Activated CD4-positive, alpha-beta memory T cell treated with anti-CD3 and anti-CD28 coated beads, Interleukin-2, amount 10 ng/mL, durations not matched to agents 7 days and 5 days (primary cell): ENCODE measurements around the gene VPS52. TPM values are rescaled to one million over a fixed set of nuclear protein-coding genes. Genes with fewer than 3 reads are reported as not detected.

Experiments used
- CTCF ChIA-PET: fragments of 350-600 bp; sonication (Branson Sonifier 250); formaldehyde crosslinking; loops from one replicate; lab custom pipeline; 2021; ENCODE audit warnings: antibody characterized with exemption, inconsistent platforms; lab: Charles Lee
- POLR2A ChIA-PET: fragments of 350-600 bp; sonication (Branson Sonifier 250); formaldehyde crosslinking; loops from one replicate; lab custom pipeline; 2021; ENCODE audit warnings: antibody characterized with exemption; lab: Charles Lee
- DNase-seq: peaks from one replicate; pipeline ENCODE4 v3.0.0-alpha.2; 2020
- H3K27ac Mint-ChIP-seq: one replicate; pipeline ENCODE4 v1.8.0; 2021; ENCODE audit warnings: mild to moderate bottlenecking, mixed read lengths
- H3K27me3 Mint-ChIP-seq: one replicate; pipeline ENCODE4 v1.8.0; 2021; ENCODE audit warnings: mixed read lengths
- H3K36me3 Mint-ChIP-seq: one replicate; pipeline ENCODE4 v1.8.0; 2021; ENCODE audit warnings: low read depth, mixed read lengths
- H3K4me1 Mint-ChIP-seq: one replicate; pipeline ENCODE4 v1.8.0; 2021; ENCODE audit warnings: mixed read lengths
- H3K4me3 Mint-ChIP-seq: one replicate; pipeline ENCODE4 v1.8.0; 2021; ENCODE audit warnings: mild to moderate bottlenecking, mixed read lengths
- H3K9me3 Mint-ChIP-seq: one replicate; pipeline ENCODE4 v1.8.0; 2021; ENCODE audit warnings: mixed read lengths
- total RNA-seq, 2 experiments: library from RNA; stranded (reverse); gene quantifications; one replicate each; pipeline ENCODE4 v1.2.3, GENCODE V29; 2021

Gene VPS52
- total RNA-seq, 2 experiments from 2014 or later: 53.1 to 59.7 TPM

- no peaks in the 10 kb centered on the region for H3K9me3 Mint-ChIP-seq
- POLR2A ChIA-PET: interaction anchor here (1.0 to 1.3 kb wide), 2 partner anchors 16 to 46 kb away, joined by 3 to 4 read pairs; partner anchors contain the start of genes RING1 and VPS52
- H3K27me3 Mint-ChIP-seq: no peaks in the 10 kb centered on the region
- no peak overlapping the region for H3K4me3 Mint-ChIP-seq
- H3K4me1 Mint-ChIP-seq: peaks cover 31% of the 10 kb centered on the region
- CTCF ChIA-PET: interaction anchor here (0.5 kb wide), 1 partner anchor 520 kb away, joined by 4 read pairs; no protein-coding TSS in a partner anchor
- no peak for DNase-seq
- H3K27ac Mint-ChIP-seq: no peak overlapping the region
- H3K36me3 Mint-ChIP-seq: peaks cover 47% of the 10 kb centered on the region
These were observed 17.1 kb downstream of the VPS52 start for GRCh38 chr6:33254591-33254990.

GRCh38 chr6:33252759-33253158, 18.9 kb downstream of the VPS52 start:
- H3K27ac Mint-ChIP-seq: no peak overlapping the region
- no peak overlapping the region for H3K4me3 Mint-ChIP-seq
- H3K9me3 Mint-ChIP-seq: no peaks in the 10 kb centered on the region
- ChIA-PET POLR2A (interaction anchor here (0.7 to 5.2 kb wide), 2 partner anchors 18 to 94 kb away, joined by 3 to 71 read pairs; partner anchors contain the start of genes RPS18 and VPS52), CTCF (interaction anchor here (0.7 kb wide), 1 partner anchor 14 kb away, joined by 3 read pairs; no protein-coding TSS in a partner anchor)
- H3K4me1 Mint-ChIP-seq: peaks cover 46% of the 10 kb centered on the region
- no peak for DNase-seq
- H3K27me3 Mint-ChIP-seq: no peaks in the 10 kb centered on the region
- H3K36me3 Mint-ChIP-seq: peaks cover 38% of the 10 kb centered on the region

DNA sequence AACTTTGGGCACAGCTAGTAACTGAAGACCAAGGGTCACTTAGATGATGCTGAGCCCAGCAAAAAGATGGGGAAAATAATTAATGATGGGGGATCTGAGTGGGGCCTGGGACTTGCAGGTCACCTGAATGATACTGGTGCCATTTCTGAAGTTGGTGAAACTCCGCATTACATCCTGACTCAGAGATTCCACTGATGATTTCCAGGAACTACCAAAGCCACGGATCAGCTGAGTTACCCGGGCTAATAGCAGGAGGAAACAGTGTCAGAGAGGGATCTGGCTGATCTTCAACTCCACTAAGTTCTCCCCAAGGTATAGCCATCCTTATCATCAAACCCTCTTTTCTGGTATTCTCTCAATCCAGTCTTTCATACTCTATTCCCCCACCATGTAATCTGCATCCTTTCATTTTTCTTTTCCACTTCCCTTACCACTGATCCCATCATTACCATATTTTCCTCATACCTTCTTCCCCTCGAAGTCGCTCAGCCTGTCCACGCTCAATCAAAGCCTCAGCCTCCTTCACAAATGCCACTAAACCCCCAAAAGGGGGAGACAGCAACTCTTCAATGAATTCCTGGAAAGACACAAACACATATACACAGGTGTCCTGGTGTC, 20.2 kb downstream of the VPS52 start:
- Mint-ChIP-seq H3K27me3 (no peaks in the 10 kb centered on the region), H3K36me3 (peaks cover 34% of the 10 kb centered on the region), H3K27ac (peak overlapping the region; percentile 47), H3K4me1 (peaks cover 46% of the 10 kb centered on the region), H3K4me3 (peak overlapping the region; percentile 11), H3K9me3 (no peaks in the 10 kb centered on the region)
- DNase-seq: no peak
- ChIA-PET POLR2A (interaction anchor here (3.8 to 5.2 kb wide), 5 partner anchors 20 to 279 kb away, joined by 12 to 71 read pairs (median 30); partner anchors contain the start of genes B3GALT4, PFDN6, RGL2 and RPS18), CTCF (interaction anchor here (0.7 to 1.4 kb wide), 2 partner anchors 94 to 383 kb away, joined by 3 to 4 read pairs; no protein-coding TSS in a partner anchor)

DNA sequence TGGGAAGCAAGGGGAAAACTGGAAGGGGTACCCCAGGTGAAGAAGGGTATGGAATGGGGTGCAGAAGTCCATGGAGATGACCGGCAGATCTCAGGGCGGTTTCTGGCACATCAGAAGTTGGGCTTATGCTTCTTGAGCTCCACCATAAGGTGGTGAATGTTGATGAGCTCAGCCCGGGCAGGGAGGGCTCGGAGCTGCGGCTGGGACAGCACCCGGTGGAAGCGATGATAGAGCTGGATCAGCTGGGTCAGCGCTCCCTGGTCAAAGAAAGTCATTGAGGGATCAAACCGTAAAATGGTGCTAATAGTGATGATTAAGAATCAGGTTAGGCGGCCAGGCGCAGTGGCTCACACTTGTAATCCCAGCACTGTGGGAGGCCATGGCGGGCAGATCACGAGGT, 20.9 kb downstream of the VPS52 start:
- ChIA-PET POLR2A (interaction anchor here (0.9 to 5.2 kb wide), 7 partner anchors 11 to 278 kb away, joined by 3 to 71 read pairs (median 26); partner anchors contain the start of genes B3GALT4, PFDN6, RGL2 and RPS18), CTCF (interaction anchor here (0.7 to 3.4 kb wide), 6 partner anchors 21 to 383 kb away, joined by 3 to 27 read pairs (median 4); partner anchors contain the start of genes B3GALT4, RPS18 and VPS52)
- Mint-ChIP-seq H3K4me3 (peak overlapping the region; percentile 74), H3K27ac (peak overlapping the region; percentile 87), H3K27me3 (no peaks in the 10 kb centered on the region), H3K4me1 (peaks cover 46% of the 10 kb centered on the region), H3K36me3 (peaks cover 31% of the 10 kb centered on the region), H3K9me3 (no peaks in the 10 kb centered on the region)
- DNase-seq: no peak

DNA sequence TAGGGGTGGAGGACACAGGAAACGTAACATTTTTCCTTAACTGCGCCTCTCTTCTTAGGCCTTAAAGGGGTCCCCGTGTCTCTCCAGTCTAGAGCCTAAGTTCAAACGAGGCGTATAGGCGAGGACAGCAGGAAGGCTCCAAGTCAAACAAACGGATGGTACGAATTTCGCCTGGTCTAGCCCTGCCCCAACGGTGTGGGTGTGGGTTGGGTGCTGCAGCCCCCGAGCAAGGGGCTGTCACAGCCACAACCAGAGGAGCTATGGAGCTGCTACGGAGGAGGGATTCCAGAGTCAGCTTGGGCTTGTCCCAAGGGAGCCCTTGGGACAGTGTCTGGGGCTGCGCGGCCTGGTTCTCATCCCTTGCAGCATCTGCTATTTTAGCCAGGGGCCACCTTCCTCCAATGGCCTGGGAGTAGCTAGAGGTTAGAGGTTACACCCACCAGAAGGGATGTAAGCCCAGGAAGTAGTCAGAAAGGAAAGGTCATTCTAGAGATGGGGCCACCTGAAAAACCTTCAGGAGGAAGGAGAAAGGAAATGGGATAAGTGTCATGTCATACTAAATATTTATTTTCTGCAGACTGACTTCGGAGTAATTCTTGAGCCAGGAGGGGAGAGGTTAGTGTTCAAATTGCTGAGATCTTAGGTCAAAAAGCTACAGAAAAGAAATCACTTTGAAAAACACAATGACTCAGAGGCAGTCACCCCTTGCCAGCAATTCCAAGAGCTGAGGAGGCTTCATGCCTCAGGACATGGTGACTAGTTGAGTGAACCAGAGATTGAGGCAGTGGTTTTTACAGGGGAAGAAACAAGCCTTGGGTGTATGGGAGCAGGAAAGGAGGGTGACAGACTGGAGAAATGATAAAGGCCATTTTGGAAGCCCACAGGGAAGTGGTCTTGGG, 21.7 kb downstream of the VPS52 start:
- ChIA-PET POLR2A (interaction anchor here (0.5 to 5.2 kb wide), 20 partner anchors 10 to 405 kb away, joined by 3 to 71 read pairs (median 7); partner anchors contain the start of genes B3GALT4, HSD17B8, PFDN6 and RGL2), CTCF (interaction anchor here (0.8 to 3.7 kb wide), 24 partner anchors 10 to 396 kb away, joined by 3 to 62 read pairs (median 7); partner anchors contain the start of genes B3GALT4, HSD17B8, PSMB9 and RING1)
- DNase-seq: no peak
- H3K4me1 Mint-ChIP-seq: peaks cover 46% of the 10 kb centered on the region
- H3K27me3 Mint-ChIP-seq: no peaks in the 10 kb centered on the region
- peak overlapping the region; percentile 87 for H3K27ac Mint-ChIP-seq
- H3K9me3 Mint-ChIP-seq: no peaks in the 10 kb centered on the region
- H3K4me3 Mint-ChIP-seq: peak overlapping the region; percentile 74
- H3K36me3 Mint-ChIP-seq: peaks cover 30% of the 10 kb centered on the region

GRCh38 chr6:33248932-33249731, 22.5 kb downstream of the VPS52 start:
- ChIA-PET POLR2A (interaction anchor here (0.5 to 5.2 kb wide), 29 partner anchors 9 to 404 kb away, joined by 3 to 71 read pairs (median 5); partner anchors contain the start of genes B3GALT4, HLA-DPA1, HSD17B8 and PFDN6), CTCF (interaction anchor here (0.7 to 3.7 kb wide), 53 partner anchors 11 to 396 kb away, joined by 3 to 62 read pairs (median 5); partner anchors contain the start of genes B3GALT4, HLA-DPA1, HLA-DPB1 and HSD17B8)
- Mint-ChIP-seq H3K27ac (peak overlapping the region; percentile 87), H3K36me3 (peaks cover 30% of the 10 kb centered on the region), H3K9me3 (no peaks in the 10 kb centered on the region), H3K4me1 (peaks cover 46% of the 10 kb centered on the region), H3K27me3 (no peaks in the 10 kb centered on the region), H3K4me3 (peak overlapping the region; percentile 74)
- peak; percentile 98 for DNase-seq

- peak overlapping the region; percentile 87 for H3K27ac Mint-ChIP-seq
These were observed 23.1 kb downstream of the VPS52 start for GRCh38 chr6:33248643-33248931.

DNA sequence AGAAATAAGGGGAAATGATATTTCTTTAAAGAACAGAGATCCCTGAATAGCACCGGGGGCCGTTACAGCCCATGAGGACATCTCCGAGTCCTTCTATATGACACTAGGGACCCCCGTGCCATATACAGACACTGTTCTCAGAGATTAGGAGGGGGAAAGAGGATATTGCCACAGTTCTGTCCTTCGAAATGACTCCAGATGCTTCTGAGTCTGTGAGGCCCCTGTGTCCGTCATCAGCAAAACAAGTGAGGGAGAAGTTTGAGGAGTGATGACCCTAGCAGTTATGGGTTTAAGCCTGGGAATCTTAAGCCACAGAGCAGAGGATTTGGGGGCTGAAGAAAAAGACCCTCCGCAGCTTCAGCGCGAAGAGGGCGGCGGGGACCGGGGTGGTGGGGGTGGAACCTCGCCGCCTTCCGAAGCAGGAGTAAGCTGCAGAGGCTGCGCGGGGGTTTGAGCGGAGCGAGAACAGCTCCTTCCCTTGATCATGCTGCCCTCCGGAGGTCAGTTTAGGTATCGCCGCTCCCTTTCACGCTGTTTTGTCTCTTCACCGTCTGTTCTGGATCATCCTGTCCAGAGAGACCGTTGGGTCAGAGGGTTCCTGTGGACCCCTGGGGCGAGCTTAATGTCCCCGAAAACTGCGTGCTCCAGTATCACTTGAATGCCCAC, 23.6 kb downstream of the VPS52 start:
- CTCF ChIA-PET: interaction anchor here (0.6 to 3.7 kb wide), 54 partner anchors 10 to 353 kb away, joined by 3 to 62 read pairs (median 5); partner anchors contain the start of genes B3GALT4, HLA-DPA1, HLA-DPB1 and PFDN6
- Mint-ChIP-seq H3K36me3 (peaks cover 30% of the 10 kb centered on the region), H3K4me3 (peak overlapping the region; percentile 74), H3K9me3 (no peaks in the 10 kb centered on the region), H3K27me3 (peaks cover 6% of the 10 kb centered on the region), H3K4me1 (peaks cover 46% of the 10 kb centered on the region), H3K27ac (peak overlapping the region; percentile 87)
- DNase-seq: peak; percentile 93
- POLR2A ChIA-PET: interaction anchor here (0.6 to 5.2 kb wide), 25 partner anchors 10 to 276 kb away, joined by 3 to 71 read pairs (median 5); partner anchors contain the start of genes B3GALT4, HLA-DPA1, HSD17B8 and PFDN6

More at GRCh38 chr6:33248643-33248931, 23.1 kb downstream of the VPS52 start:
- H3K4me3 Mint-ChIP-seq: peak overlapping the region; percentile 74
- peaks cover 46% of the 10 kb centered on the region for H3K4me1 Mint-ChIP-seq
- H3K27me3 Mint-ChIP-seq: peaks cover 2% of the 10 kb centered on the region
- POLR2A ChIA-PET: interaction anchor here (0.5 to 5.2 kb wide), 25 partner anchors 11 to 389 kb away, joined by 3 to 71 read pairs (median 5); partner anchors contain the start of genes B3GALT4, HLA-DPA1, HSD17B8 and PFDN6
- H3K9me3 Mint-ChIP-seq: no peaks in the 10 kb centered on the region
- CTCF ChIA-PET: interaction anchor here (0.7 to 3.7 kb wide), 51 partner anchors 11 to 395 kb away, joined by 3 to 62 read pairs (median 6); partner anchors contain the start of genes B3GALT4, HLA-DPA1, HLA-DPB1 and PSMB9
- no peak for DNase-seq
- peaks cover 30% of the 10 kb centered on the region for H3K36me3 Mint-ChIP-seq

- ChIA-PET POLR2A (no interaction called here), CTCF (no interaction called here)
- Mint-ChIP-seq H3K4me1 (peaks cover 14% of the 10 kb centered on the region), H3K9me3 (no peaks in the 10 kb centered on the region), H3K27me3 (peaks cover 26% of the 10 kb centered on the region), H3K4me3 (no peak overlapping the region), H3K27ac (no peak overlapping the region), H3K36me3 (no peaks in the 10 kb centered on the region)
- no peak for DNase-seq
These were observed 28.2 kb downstream of the VPS52 start for GRCh38 chr6:33243476-33243875.

DNA sequence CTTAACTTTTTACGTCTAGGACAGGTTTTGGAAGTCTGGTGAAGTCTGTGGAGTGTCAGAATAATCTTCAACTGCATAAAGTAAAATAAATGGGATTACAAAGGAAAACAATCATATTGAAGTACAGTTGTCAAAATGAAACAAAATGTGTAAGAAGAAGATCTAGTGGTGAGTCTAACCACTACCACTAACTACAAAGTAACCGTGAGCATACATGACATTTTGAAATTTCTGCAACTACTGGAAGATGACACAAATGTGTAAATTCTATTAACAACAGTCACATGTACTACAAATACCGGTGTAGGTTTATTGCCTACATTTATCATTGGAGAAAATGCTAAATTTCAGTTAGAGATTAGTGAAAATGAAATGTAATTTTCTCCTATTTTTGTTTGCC, 29.7 kb downstream of the VPS52 start:
- H3K27ac Mint-ChIP-seq: no peak overlapping the region
- peaks cover 28% of the 10 kb centered on the region for H3K27me3 Mint-ChIP-seq
- ChIA-PET POLR2A (no interaction called here), CTCF (interaction anchor here (0.6 kb wide), 1 partner anchor 14 kb away, joined by 4 read pairs; no protein-coding TSS in a partner anchor)
- no peak overlapping the region for H3K4me3 Mint-ChIP-seq
- H3K9me3 Mint-ChIP-seq: no peaks in the 10 kb centered on the region
- no peaks in the 10 kb centered on the region for H3K36me3 Mint-ChIP-seq
- peaks cover 8% of the 10 kb centered on the region for H3K4me1 Mint-ChIP-seq
- DNase-seq: no peak

DNA sequence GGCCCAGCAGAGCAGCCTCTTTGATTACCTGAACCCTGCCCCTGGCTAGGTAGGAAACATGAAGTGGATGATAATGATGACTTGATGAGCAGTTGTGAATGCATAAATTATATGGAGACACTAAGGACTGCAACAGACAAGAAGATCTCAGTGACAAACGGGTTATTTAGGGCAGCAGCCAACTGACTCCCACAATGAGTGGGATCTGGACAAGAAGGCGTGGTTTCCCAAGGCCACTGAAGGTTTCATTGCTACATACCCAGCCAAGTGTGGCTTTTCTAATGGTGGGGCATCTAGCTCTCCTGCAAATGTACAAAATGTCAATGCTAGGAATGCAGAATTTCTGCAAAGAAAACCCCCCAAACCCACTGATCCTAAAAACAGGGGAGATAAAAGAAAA, 33.9 kb downstream of the VPS52 start:
- H3K36me3 Mint-ChIP-seq: no peaks in the 10 kb centered on the region
- ChIA-PET POLR2A (interaction anchor here (0.7 kb wide), 1 partner anchor 11 kb away, joined by 3 read pairs; no protein-coding TSS in a partner anchor), CTCF (interaction anchor here (2.6 kb wide), 1 partner anchor 11 kb away, joined by 17 read pairs; no protein-coding TSS in a partner anchor)
- H3K4me3 Mint-ChIP-seq: no peak overlapping the region
- H3K27me3 Mint-ChIP-seq: peaks cover 45% of the 10 kb centered on the region
- peaks cover 8% of the 10 kb centered on the region for H3K4me1 Mint-ChIP-seq
- no peak overlapping the region for H3K27ac Mint-ChIP-seq
- no peak for DNase-seq
- no peaks in the 10 kb centered on the region for H3K9me3 Mint-ChIP-seq
